Activated CD4-positive, CD25-positive, alpha-beta regulatory T cell treated with anti-CD3 and anti-CD28 coated beads, Interleukin-2, amount 50 U/mL, for 16 hours (primary cell): ENCODE data around the gene ETS2.
"Not testable (repeated sequence)": the region's sequence is repeated elsewhere in the genome, so short reads cannot be mapped to it uniquely, and the experiment has no call there.

ENCODE experiments used
- DNase-seq: peaks from one replicate; pipeline ENCODE4 v3.0.0-alpha.2; 2020; ENCODE audit warnings: low read depth, low spot score

ETS2 gene

GRCh38 chr21:38837806-38838461 lies 32.2 kb downstream of the ETS2 start:
- no peak for DNase-seq

GRCh38 chr21:38838598-38839327 lies 33.0 kb downstream of the ETS2 start:
- no peak for DNase-seq

GRCh38 chr21:38839328-38840286 lies 33.9 kb downstream of the ETS2 start:
- no peak for DNase-seq

GRCh38 chr21:38840456-38841300 lies 34.9 kb downstream of the ETS2 start:
- no peak for DNase-seq

GRCh38 chr21:38841472-38841871 lies 35.7 kb downstream of the ETS2 start:
- DNase-seq: no peak

- no peak for DNase-seq
Observed at GRCh38 chr21:38842079-38842478, 36.4 kb downstream of the ETS2 start.

- no peak for DNase-seq
Observed at GRCh38 chr21:38843379-38843778, 37.6 kb downstream of the ETS2 start.

GRCh38 chr21:38843806-38844503 lies 38.2 kb downstream of the ETS2 start:
- no peak for DNase-seq

- DNase-seq: not testable (repeated sequence)
Observed at GRCh38 chr21:38845374-38845773, 39.6 kb downstream of the ETS2 start.

GRCh38 chr21:38847556-38847955 lies 41.8 kb downstream of the ETS2 start:
- DNase-seq: no peak

- DNase-seq: no peak
Observed at GRCh38 chr21:38848187-38848609, 42.5 kb downstream of the ETS2 start.

- no peak for DNase-seq
Observed at GRCh38 chr21:38849776-38850175, 44.0 kb downstream of the ETS2 start.

GRCh38 chr21:38850277-38850951 lies 44.7 kb downstream of the ETS2 start:
- no peak for DNase-seq

GRCh38 chr21:38851101-38851500 lies 45.4 kb downstream of the ETS2 start:
- no peak for DNase-seq

- no peak for DNase-seq
Observed at GRCh38 chr21:38852278-38852677, 46.5 kb downstream of the ETS2 start.

- no peak for DNase-seq
Observed at GRCh38 chr21:38852708-38853107, 47.0 kb downstream of the ETS2 start.

GRCh38 chr21:38853421-38853919 lies 47.7 kb downstream of the ETS2 start:
- no peak for DNase-seq

- no peak for DNase-seq
Observed at GRCh38 chr21:38857152-38857825, 51.6 kb downstream of the ETS2 start.
